MCF 10A (cell line): ENCODE results near the gene TACR2. TPM values are rescaled to one million over a fixed set of nuclear protein-coding genes. Genes with fewer than 3 reads are reported as not detected.

Experiments used
- BruUV-seq: library from RNA; stranded (reverse); fragments of 400-500 nt; replicated peaks from 2 replicates; lab custom pipeline; 2021; lab: Mats Ljungman, UMichigan
- CTCF ChIA-PET: fragments of 300-600 bp; sonication (Branson Sonifier 250); formaldehyde crosslinking; extraction: SDS; loops from one replicate; lab custom pipeline; 2021; ENCODE audit warnings: antibody characterized with exemption, inconsistent platforms; lab: Yijun Ruan, JAX
- POLR2A ChIA-PET: fragments of 300-600, 350-650 bp; sonication (Branson Sonifier 250); formaldehyde crosslinking; extraction: SDS; loops from one replicate; lab custom pipeline; 2020; ENCODE audit warnings: antibody characterized with exemption, inconsistent platforms; lab: Yijun Ruan, JAX
- DNase-seq: peaks from one replicate; pipeline ENCODE4 v3.0.0-alpha.2; 2018; ENCODE audit not compliant: unreplicated experiment
- H3K27ac Mint-ChIP-seq: one replicate; pipeline ENCODE4 v1.8.0; 2022; ENCODE audit warnings: mild to moderate bottlenecking, low read depth, mixed read lengths; ENCODE audit not compliant: unreplicated experiment
- H3K27me3 Mint-ChIP-seq: one replicate; pipeline ENCODE4 v1.8.0; 2022; ENCODE audit warnings: mixed read lengths; ENCODE audit not compliant: insufficient read depth, unreplicated experiment
- H3K36me3 Mint-ChIP-seq: one replicate; pipeline ENCODE4 v1.8.0; 2022; ENCODE audit warnings: mild to moderate bottlenecking, moderate library complexity, mixed read lengths; ENCODE audit not compliant: insufficient read depth, unreplicated experiment
- H3K4me1 Mint-ChIP-seq: one replicate; pipeline ENCODE4 v1.8.0; 2022; ENCODE audit warnings: mixed read lengths; ENCODE audit not compliant: insufficient read depth, unreplicated experiment
- H3K4me3 Mint-ChIP-seq: one replicate; pipeline ENCODE4 v1.8.0; 2022; ENCODE audit warnings: mild to moderate bottlenecking, moderate library complexity, mixed read lengths; ENCODE audit not compliant: unreplicated experiment
- H3K9me3 Mint-ChIP-seq: one replicate; pipeline ENCODE4 v1.8.0; 2022; ENCODE audit warnings: mixed read lengths; ENCODE audit not compliant: unreplicated experiment
- intact Hi-C: fragments of 100-400 bp; cut with micrococcal nuclease; formaldehyde crosslinking; loops from 2 replicates; pipeline ENCODE4 v1.14.1; 2022
- total RNA-seq: library from RNA; stranded (reverse); gene quantifications from 2 replicates; pipeline ENCODE4 v1.2.3, GENCODE V29; 2022
- TF ChIP-seq, protein P1 (sequence below): fragments of 200-600 bp; IDR thresholded peaks from one replicate; pipeline ENCODE4 v1.8.0; 2022; ENCODE audit warnings: antibody characterized with exemption, mild to moderate bottlenecking; ENCODE audit not compliant: unreplicated experiment

Gene TACR2
- total RNA-seq, 1 experiment from 2014 or later: not detected

DNA sequence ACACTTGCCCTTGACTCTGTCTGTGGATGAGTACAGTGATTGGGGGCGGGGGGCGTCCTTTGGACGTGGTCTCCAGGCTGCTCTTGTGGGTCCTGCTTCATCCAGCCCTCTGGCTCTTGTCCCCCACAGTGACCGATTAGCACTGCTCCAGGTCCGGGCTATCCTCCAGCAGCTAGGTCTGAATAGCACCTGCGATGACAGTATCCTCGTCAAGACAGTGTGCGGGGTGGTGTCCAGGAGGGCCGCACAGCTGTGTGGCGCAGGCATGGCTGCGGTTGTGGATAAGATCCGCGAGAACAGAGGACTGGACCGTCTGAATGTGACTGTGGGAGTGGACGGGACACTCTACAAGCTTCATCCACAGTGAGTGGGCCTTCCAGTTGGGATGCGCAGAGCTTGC lies 18.3 kb downstream of the TACR2 start:
- Mint-ChIP-seq H3K9me3 (no peaks in the 10 kb centered on the region), H3K27ac (no peak overlapping the region), H3K36me3 (peaks cover 79% of the 10 kb centered on the region), H3K4me3 (no peak overlapping the region), H3K4me1 (peaks cover 5% of the 10 kb centered on the region), H3K27me3 (no peaks in the 10 kb centered on the region)
- no peak for DNase-seq
- ChIA-PET CTCF (interaction anchor here (0.5 kb wide), 2 partner anchors 158 to 978 kb away, joined by 3 read pairs; no protein-coding TSS in a partner anchor), POLR2A (interaction anchor here (1.2 kb wide), 1 partner anchor 219 kb away, joined by 3 read pairs; the partner anchor contains the start of gene SUPV3L1)
- intact Hi-C loops: no loop called here
- TF ChIP-seq, protein P1, sequence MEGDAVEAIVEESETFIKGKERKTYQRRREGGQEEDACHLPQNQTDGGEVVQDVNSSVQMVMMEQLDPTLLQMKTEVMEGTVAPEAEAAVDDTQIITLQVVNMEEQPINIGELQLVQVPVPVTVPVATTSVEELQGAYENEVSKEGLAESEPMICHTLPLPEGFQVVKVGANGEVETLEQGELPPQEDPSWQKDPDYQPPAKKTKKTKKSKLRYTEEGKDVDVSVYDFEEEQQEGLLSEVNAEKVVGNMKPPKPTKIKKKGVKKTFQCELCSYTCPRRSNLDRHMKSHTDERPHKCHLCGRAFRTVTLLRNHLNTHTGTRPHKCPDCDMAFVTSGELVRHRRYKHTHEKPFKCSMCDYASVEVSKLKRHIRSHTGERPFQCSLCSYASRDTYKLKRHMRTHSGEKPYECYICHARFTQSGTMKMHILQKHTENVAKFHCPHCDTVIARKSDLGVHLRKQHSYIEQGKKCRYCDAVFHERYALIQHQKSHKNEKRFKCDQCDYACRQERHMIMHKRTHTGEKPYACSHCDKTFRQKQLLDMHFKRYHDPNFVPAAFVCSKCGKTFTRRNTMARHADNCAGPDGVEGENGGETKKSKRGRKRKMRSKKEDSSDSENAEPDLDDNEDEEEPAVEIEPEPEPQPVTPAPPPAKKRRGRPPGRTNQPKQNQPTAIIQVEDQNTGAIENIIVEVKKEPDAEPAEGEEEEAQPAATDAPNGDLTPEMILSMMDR: no peak
- BruUV-seq: no TSS peak

DNA sequence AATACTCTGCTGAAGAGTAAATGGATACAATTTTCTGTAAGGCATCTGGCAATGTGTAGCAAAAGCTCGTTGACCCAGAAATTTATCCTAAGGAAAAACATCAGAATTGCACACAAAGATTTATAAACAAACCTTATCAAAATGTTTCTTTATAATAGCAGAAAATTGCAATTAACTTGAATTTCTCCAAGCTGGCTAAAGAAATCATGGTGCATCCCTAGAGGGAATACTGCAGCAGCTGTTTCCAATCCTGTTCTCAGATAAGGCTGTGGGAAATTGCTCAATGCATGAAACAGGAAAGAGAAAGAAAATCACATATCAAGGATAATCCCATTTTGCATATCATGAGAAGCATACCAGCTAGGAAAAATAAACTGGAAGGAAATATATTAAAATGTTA lies 18.7 kb downstream of the TACR2 start:
- Mint-ChIP-seq H3K4me3 (no peak overlapping the region), H3K9me3 (no peaks in the 10 kb centered on the region), H3K36me3 (peaks cover 79% of the 10 kb centered on the region), H3K4me1 (peaks cover 5% of the 10 kb centered on the region), H3K27me3 (no peaks in the 10 kb centered on the region), H3K27ac (no peak overlapping the region)
- CTCF ChIA-PET: interaction anchor here (0.5 kb wide), 1 partner anchor 978 kb away, joined by 3 read pairs; no protein-coding TSS in a partner anchor
- BruUV-seq: no TSS peak
- POLR2A ChIA-PET: interaction anchor here (1.0 to 1.2 kb wide), 2 partner anchors 160 to 218 kb away, joined by 3 to 4 read pairs; partner anchors contain the start of gene SUPV3L1
- TF ChIP-seq, protein P1: no peak
- intact Hi-C loops: no loop called here
- no peak for DNase-seq

DNA sequence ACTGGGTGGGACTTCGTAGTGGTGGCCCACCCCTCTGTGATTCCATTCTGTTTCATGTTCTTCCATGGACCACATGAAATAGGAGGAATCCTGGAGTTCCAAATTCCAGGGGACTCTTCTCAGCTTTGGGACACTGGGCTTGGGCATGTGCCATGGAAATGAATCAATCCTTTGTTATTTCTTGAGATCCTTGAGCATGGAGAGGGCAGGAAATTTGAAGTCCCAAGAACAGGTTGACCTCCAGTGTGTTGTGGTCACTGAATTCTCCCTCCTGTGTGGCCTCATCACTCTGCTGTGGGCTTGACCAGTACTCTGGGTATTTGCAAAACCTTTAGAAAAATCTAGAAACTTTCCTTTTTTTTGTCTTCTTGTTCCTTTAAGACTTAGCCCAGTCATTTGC lies 22.7 kb downstream of the TACR2 start:
- intact Hi-C loops: loop anchor here (5.0 kb wide), 1 partner anchor 302 kb away; no protein-coding TSS in a partner anchor
- TF ChIP-seq, protein P1: no peak
- Mint-ChIP-seq H3K4me1 (peaks cover 19% of the 10 kb centered on the region), H3K36me3 (peaks cover 83% of the 10 kb centered on the region), H3K4me3 (no peak overlapping the region), H3K27me3 (no peaks in the 10 kb centered on the region), H3K9me3 (no peaks in the 10 kb centered on the region), H3K27ac (peak overlapping the region; percentile 56)
- DNase-seq: no peak
- POLR2A ChIA-PET: interaction anchor here (0.7 to 5.1 kb wide), 2 partner anchors 152 to 156 kb away, joined by 3 to 36 read pairs; no protein-coding TSS in a partner anchor
- BruUV-seq: no TSS peak
- CTCF ChIA-PET: interaction anchor here (0.5 to 6.1 kb wide), 7 partner anchors 12 to 190 kb away, joined by 3 to 106 read pairs (median 3); no protein-coding TSS in a partner anchor

DNA sequence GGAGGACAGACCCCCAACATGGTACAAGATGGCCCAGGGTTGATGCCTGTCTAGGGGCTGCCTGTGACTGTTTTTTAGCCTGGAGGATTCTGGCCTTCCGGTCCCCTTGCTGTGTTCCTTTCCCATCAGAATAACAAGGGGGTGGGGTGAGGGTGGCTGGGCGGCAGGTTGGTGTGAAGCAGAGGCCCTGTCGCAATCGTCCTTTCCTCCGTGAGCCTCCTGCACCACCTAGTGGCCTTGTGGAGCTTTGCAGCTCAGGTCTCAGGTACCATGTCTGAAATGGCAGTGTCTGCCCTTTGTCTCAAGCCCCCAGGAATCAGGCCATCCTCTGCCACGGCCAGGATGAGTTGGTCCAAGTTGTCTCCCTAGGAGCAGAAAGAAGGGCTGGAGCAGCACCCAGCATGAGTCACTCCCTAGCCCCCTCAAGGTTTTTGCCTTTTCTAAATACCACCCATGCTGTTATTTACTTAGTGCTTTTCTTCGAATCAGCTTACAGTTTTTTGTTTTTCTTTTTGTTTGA lies 24.2 kb downstream of the TACR2 start:
- TF ChIP-seq, protein P1: peak; percentile 96
- peak; percentile 90 for DNase-seq
- intact Hi-C loops: loop anchor here (1.0 to 5.0 kb wide), 4 partner anchors 16 to 300 kb away; no protein-coding TSS in a partner anchor
- Mint-ChIP-seq H3K27me3 (no peaks in the 10 kb centered on the region), H3K4me1 (peaks cover 19% of the 10 kb centered on the region), H3K36me3 (peaks cover 88% of the 10 kb centered on the region), H3K4me3 (no peak overlapping the region), H3K9me3 (no peaks in the 10 kb centered on the region), H3K27ac (peak overlapping the region; percentile 51)
- no TSS peak for BruUV-seq
- POLR2A ChIA-PET: interaction anchor here (0.9 to 5.1 kb wide), 7 partner anchors 16 to 170 kb away, joined by 3 to 36 read pairs (median 6); no protein-coding TSS in a partner anchor
- CTCF ChIA-PET: interaction anchor here (0.5 to 6.1 kb wide), 20 partner anchors 10 to 1429 kb away, joined by 3 to 106 read pairs (median 4); no protein-coding TSS in a partner anchor
